ENCODE measurements around the gene CFAP99.
"Not testable (repeated sequence)": the region's sequence is repeated elsewhere in the genome, so short reads cannot be mapped to it uniquely, and the experiment has no call there.

Gene CFAP99

DNA sequence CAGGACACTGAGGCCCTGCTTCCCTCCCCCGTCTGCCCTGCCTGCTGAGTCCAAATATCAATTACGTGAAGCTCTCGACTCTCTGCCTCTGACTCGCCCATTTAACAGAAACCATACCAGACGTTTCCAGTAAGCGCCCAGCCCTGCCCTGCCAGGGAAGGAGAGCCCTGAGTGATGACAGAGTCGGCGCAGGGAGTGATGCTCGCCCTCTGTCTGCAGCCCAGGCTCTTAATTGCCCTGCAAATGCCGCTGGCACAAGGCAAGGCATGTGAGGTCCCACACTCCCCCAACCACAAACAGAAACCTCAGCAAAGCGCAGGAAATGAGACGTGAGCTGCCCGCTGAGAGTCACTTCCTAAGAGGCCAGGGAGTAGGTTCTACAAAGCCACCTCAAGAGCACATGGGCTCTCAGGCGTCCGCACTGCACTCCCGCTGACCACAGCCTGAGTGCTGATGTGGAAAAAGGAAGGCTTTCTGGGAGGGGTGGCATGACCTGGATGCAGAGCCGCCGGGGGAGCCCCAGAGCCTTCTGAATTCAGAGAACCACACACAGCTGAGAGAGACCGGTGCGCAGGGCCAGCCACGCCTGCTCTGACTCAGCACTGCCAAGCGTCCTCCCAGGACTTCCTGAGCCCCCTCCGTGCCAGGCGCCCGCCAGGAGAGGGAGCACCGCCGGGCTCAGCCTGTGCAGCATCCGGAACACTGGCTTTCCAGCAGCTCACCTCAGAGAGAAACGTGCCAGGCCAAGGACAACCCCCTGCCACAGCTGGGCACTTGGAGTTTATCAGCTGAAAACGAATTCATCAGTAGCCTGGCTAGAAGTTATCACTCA, 5.7 kb upstream of the CFAP99 start:
- DNase-seq = peak; percentile 77

DNA sequence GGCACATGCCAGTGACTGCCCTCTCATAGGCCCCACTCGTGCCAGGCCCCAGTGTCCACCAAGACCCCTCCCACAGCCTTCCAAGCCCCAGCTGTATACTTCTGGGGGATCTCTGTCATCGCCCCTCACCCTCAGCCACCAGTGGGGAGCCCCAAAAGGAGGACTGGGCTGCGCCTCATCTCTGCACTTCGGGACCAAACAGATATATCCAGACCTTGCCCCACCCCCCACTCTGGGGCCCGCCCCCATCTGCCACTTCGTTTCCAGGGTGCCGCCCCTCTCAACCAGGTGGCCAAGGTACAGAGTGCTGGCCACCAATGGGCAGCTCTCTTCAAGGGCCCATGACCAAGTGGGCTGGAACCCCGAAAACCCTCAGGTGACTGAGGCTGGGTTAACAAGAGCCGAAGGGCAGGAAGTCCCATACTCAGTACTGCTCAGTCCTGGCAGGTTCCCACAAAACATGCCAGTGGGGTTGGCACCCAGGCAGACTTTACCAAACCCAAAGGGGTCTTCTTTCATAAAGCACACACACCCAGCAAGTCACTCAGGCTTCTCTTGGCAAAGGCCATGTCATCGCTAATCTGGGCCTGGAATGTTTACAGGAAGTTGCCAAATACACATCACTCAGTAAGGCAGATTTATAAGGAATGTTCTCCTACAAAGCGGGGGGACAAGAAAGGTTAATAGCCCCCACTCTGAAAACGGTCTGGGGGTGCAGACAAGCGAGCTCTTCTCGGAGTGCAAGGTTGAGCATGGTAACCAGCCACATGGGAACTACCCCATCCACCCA, 4.7 kb upstream of the CFAP99 start:
- no peak for DNase-seq

DNA sequence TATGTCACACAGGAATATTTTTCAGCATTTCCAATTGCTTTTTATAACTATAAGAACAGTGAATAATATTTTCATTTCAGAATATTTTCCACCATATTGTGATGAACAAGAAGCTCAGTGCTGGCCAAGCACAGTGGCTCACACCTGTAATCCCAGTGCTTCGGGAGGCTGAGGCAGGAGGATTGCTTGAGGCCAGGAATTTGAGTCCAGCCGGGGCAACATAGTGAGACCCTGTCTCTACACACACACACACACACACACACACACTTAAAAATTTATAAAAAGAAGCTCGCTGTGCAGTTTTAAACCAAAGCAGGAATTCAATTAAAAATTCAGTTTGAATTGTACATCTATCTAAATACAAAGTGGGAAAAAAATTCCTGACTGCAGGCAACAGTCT, 3.5 kb upstream of the CFAP99 start:
- no peak for DNase-seq

DNA sequence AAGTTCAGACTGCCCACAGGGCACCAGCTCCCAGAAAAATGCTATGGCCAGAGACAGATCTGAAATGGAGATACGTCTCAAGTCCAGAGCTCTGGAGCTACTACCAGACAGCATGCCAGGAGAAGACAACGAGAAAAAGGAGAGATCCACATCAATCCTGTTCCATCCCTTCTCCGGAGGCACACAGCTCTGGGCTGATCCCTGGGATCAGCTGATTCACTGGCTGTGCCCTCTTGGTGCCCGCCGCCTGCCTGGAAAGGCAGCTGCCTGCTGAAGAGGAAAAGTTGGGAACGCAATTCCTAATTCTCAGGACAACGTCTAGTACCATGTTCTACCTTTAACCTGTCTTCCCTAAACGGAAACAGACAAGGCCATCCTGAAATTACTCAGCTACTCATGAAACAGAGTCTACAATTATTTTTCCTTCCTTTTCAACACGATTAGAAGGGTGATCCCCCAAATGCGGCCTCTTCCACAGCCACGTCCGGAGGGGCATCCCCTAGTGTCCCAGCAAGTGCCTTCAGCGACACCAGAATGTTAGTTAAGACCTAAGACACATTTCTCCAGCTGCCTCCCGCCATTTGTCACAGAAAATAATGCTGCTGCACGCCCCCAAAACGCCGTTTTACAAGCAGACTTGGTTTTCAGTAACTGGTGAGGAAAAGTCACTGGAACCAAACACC, 2.7 kb upstream of the CFAP99 start:
- no peak for DNase-seq

DNA sequence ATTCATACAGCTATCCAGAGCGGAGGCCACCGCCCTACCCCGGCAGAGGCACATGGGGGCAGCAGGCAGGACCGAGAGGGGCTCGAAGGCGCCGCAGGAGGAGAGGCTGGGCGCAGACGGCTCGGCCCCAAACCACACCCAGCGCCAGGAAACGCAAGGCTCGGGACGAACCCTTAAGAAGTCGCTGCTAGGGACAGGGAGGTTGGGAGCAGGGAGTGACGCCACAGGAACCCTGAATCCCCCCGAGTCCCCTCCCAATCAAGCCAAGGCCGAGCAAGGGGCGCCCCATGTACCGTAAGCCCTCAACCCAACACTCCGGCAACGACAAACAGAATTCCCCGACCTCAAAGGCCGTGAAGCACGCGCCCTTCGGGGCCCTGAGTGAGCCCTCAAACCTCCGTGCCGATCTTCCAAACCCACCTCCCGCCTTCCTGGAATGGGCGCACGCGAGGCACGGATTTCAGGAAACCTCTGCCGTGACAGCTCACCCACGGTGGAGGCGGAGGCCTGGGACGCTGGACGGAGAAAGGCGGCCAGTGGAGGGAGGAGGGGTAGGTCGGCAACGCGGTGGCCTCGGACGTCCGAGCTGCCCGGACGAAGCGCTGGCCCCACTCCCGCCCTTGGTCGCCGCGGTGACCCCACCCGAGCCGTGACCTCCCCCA, 2.1 kb upstream of the CFAP99 start:
- DNase-seq = no peak

DNA sequence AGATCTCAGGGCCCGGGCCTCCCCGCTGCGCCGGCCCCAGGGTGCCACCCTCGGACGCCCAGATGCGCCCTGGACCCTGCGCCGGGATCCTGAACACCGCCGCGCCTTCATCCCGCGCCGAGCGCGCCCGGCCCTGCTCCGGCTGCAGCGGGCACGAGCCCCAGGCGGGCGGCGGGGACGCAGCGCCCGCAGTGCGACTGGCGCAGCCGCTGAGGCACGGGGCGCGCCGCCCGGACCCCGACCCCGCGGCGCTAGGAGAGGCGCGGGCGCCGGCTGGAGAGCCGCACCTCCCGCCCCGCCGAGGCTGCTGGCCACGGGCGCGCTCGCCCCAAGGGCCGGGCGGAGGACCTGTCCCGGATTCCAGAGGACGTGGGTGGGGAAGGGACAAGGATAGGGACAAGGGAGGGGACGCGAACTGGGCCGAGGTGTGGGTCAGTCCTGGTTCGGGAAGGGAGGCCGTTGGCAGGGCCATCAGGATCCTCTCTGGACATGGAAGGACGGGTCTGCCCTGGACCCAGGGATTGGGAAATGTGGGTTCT, 1.5 kb upstream of the CFAP99 start:
- DNase-seq = no peak

DNA sequence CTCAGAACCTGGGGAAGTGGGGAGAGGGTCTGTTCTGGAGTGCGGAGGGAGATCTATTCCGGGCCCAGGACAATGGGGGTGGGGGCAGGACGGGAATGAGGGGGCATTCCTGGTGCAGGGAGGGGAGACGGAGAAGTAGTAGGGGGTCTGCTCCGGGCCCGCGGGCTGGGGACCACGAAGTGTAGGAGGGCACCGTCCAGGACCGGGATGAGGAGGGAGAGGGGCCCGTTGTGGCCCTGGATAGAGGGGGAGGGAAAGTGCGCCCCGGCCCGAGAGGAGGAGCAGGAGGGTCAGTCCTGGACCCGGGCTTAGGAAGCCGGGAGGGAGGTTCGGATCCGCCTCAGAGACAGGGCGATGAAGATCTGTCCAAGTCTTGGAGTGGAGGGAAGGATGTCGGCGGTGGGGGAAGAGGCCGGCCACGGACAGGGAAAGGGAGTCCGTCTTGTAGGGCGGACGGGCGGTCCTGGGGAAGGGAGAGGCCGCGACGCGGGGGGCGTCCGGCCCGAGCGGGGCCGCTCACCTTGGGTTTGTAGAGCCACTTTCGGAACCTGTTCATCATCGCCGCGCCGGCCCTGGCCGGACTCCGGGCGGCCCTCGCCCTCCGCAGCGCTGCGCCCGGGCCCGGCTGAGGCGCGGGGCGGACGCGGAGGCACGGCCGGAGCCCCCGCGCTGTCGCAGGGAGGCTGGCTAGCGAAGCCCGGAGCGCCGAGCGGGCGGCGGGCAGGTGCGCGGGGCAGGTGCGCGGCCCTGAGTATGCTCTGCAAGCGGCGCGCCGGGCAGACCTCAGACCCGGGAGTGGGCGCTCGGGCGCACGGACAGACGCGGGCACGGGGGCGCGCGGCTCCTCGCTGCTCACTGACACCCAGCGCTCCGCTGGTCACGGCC, 748 bp upstream of the CFAP99 start, which contains the start of gene ZFYVE28:
Gene ZFYVE28 (minus strand): TSS at position 881 of the 885 bp plus-strand sequence. CDS start 322 bp downstream, at position 559.
- DNase-seq = no peak

DNA sequence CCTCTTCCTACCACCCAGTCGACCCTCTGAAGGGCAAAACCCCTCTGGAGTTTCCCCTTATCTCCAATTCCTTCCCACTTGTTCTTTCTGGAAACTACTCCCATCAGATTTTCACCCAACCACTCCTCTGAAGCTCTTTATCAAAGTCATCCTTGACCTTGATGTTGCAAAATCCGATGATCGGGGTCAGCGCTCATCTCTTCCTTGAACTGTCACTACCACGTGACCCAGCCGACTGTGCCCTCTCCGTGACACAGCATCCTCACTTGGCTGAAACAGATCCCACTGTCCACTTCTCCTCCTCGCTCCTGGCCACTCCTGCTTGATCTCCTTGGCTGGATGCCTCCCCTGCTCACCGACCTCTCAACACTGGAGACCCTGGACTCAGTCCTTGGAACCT, 1.1 kb downstream of the CFAP99 start:
- no peak for DNase-seq

DNA sequence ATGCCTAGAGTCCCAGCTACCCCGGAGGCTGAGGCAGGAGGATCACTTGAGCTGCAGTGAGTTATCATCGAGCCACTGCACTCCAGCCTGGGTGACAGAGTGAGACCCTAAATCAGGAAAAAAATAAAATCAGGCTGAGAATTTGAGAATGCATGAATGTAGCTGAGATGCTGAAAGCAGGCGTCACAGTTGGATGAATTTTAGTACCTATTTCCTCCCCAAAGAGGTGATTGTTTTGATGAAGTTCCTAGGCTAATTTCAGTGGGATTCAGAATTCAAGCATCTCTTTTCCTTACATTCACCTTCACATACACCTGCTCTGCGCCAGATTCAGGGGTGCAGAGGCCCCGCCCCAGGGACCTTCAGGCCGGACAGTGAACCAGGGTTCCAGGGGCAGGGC, 3.2 kb downstream of the CFAP99 start:
- DNase-seq = no peak

DNA sequence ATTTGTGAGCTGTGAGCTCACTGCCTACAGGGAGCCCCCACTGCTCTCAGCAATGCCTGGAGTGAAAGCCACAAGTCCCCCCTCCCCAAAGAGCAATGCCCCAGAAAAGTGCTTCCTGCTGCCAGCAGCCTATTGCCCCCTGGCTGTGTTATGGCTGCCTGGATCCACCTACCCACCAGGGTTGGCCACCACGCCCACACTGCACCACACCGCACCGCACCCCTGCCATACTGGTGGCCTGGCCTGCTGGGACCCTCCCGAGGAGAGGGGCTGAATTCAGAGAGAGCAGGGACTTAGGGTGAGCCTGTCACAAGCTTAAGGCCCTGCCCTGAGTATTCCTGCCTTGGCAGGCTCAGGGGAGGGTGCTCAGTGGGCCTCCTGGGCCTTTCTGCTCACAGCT, 4.3 kb downstream of the CFAP99 start:
- DNase-seq = no peak

DNA sequence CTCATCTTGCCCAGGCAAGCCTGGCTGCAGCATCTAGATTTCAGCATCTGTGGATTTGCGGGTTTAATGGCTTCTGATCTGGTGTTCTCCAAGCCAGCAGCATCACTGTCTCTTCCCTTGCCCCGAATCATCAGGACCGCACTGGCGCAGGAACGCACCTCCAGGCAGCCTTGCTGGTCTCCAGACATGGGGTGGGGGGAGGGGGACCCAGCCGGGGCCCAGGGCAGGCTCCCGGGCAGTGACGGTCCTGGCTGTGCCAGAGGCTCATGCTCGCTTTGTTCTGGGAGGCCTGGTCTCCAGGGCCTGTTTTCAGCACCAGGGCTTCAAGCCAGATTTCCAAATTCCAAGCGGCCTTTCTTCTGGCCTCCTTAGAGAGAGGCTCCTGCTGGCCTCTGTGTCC, 4.9 kb downstream of the CFAP99 start:
- no peak for DNase-seq

DNA sequence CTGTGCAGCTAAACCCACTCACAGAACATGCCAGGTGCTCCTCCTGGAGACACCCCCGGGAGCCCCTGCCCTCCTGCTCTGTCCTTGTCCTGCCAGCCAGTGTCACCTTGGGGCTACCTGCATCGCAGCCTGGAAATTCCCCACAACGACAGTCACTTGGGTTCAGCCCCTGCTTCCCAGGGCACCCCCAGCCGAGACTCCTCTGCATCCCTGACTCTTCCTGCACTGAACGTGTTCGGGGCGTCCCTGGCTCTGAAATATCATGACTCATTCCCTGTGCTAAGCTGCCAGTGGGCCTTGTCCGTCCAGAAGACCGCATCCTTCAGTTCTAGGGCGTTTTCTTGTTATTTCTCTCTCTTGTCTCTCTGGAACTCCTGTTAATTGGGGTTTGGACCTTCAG, 5.8 kb downstream of the CFAP99 start:
- peak; percentile 15 for DNase-seq

DNA sequence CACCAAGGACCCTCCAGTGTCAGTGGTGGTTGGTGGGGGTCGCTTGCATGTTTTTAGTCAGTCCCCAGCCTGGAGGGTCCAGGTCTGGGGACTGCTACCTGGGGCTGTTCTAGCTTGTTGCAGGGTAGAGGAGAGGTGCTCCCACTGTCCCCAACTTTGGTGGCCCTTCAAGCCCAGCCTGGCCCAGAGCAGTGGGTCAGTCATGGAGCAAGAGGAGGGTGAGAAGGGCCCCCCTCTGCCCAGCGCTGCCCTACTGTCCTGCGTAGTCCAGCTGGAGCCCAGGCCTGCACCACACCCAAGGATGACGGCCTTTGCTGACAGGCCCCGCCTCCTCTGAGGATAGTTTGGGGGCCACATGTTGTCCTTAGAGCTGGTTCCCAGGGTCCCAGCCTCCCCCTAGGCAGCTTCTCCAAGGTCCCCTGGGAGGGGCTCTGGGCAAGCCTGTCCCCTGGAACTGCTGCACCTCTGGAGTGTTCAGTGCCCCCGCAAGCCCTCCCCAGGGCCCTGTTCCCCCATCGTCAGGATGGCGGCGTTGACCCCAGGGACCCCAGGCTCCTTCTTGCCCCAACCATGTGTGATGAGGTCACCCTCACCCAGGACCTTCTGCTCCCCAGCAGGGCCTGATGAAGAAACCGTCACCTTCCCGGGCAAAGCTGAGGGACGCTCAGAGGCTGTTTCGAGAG, 6.8 kb downstream of the CFAP99 start:
- no peak for DNase-seq

DNA sequence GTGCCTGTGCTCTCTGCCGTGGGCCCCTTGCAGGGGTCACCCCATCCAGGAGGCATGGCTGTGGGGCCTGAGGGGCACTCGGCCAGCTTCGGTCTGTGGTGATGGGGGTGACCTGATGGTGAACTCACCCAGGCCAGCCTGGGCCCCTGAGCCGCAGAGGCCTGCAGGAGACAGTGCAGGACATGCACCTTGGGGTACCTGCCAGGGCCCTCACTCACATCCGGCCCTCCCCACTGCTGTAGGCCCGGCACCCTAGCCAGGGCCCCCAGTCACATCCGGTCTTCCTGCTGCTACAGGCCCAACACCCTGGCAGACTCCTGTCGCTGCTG, 7.3 kb downstream of the CFAP99 start:
- DNase-seq = no peak

DNA sequence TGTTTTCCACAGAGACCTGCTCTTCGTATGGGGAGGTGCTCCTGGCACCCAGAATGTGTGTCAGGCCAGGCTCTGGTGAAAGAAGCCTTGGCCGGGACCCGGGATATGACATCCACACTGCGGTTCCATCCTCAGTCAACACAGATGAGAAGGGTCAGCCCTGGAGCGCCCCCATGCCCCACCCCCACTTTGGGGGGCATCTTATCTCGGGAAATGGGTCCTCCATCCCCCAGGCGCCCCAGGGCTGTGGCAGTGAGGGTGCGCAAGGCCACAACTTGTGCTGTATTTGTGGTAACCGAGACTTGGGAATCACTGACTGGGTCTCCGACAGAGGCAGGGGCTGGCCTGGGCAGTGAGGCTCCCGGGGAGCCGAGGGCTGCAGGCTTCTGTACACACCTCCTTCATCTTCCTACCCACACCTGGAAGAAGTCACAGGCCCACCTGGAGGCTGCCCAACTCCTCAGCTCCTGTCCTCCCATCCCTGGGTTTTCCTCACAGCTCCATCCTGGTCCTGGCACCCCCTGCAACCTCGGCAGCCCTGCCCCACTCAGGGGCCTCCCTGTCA, 8.0 kb downstream of the CFAP99 start:
- DNase-seq = no peak

DNA sequence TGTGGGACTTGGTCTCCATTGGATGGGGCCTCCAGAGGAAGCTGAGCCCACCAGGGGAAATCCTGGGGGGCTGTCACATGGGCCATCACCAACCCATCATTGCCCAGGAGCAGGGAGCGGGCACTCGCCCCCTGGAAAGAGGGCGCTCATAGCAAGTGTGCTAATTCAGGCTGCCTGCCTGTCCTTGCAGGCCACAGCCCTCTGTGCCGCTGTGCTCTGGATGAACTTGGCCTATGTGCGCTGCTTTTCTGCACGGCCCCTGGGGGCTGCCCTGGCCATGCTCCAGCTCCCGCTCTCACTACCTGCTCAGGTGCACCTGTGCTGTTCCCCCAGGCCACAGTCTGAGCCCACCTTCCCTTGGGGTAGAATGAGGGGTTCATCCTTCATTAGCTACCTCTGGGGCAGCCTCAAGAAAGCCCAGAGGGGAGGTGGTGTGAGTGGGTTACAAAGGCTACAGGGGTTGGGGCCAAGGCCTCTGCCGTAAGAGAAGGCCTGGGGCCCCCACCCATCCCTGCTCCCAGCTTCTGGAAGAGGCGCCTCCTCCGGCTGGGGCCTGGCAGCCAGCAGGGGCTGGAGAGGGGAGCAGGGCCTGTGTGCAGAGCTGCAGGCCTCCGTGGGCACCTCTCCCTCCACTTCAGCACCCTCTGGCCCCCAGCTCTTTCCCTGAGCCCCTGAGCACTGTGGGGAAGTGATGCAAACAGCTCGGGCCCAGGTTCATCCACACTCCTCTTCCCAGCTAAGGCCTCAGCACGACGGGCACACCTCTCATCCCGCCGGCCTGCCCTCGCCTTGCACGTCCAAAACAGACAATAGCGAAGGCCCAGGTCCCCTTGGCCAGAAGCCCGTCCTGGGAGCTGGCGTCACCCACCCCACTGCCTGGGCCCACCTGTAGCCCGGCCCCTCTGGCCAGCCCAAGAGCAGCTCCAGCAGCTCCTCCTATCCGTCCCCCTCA, 8.9 kb downstream of the CFAP99 start:
- no peak for DNase-seq

DNA sequence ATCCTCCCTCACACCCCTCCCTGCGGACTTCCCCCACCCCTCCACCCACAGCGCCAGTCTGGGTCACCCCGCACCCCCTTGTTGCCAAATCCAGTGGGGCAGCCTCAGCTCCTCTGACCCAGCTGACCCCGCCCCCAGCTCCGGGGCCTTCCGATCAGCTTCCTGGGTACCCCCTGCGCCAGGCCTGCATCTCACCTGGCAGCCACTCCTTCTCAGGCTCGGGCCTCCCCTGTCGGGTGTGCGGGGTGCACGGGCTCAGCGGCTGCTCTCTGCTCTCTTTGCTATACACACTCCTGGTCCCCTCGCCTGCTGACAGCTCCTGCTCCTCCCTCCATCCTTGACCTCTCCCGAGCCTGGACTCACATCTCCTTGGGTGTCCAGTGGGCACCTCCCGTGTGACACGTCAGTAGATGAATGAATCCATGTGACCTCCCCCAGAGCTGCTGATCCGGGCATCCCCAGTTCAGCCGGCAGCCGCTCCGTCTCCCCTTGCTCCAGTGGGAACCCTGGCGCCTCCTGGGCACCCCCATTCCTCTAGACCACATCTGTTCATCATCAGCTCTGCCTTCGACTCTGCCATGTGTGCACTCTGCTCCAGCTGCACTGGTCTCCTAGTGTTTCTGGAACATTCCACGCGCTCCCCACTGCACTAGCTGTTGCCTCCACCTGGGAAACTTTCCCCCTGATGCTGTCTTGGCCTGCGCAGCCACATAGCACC, 9.9 kb downstream of the CFAP99 start:
- no peak for DNase-seq

DNA sequence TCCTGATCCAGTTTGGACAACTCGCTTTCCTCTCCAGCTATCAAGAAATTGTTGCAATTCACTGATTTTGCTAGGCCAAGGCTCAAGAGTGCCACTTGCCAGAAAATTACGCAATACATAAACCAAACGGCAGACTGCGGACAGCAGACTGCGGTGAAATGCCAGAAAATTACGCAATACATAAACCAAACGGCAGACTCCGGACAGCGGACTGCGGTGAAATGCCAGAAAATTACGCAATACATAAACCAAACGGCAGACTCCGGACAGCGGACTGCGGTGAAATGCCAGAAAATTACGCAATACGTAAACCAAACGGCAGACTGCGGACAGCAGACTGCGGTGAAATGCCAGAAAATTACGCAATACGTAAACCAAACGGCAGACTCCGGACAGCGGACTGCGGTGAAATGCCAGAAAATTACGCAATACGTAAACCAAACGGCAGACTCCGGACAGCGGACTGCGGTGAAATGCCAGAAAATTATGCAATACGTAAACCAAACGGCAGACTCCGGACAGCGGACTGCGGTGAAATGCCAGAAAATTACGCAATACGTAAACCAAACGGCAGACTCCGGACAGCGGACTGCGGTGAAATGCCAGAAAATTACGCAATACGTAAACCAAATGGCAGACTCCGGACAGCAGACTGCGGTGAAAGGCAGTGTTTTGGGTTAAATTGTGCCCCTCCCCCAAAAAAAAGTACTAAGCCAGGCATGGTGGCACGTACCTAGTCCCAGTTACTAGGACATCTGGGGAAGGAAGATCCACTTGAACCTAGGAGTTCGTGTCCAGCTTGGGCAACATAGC, 11.4 kb downstream of the CFAP99 start:
- not testable (repeated sequence) for DNase-seq
